Common myeloid progenitor, CD34-positive (primary cell): Measurements from ENCODE around the gene MANF.
"Not testable (repeated sequence)": the region's sequence is repeated elsewhere in the genome, so short reads cannot be mapped to it uniquely, and the experiment has no call there.

Experiments used
- CTCF ChIA-PET: fragments of 350-600 bp; sonication (Branson Sonifier 250); formaldehyde crosslinking; loops from one replicate; lab custom pipeline; 2021; ENCODE audit warnings: antibody characterized with exemption; lab: Charles Lee
- POLR2A ChIA-PET: fragments of 350-600 bp; sonication (Branson Sonifier 250); formaldehyde crosslinking; loops from one replicate; lab custom pipeline; 2021; ENCODE audit warnings: antibody characterized with exemption; lab: Charles Lee
- DNase-seq, 3 donors: peaks; one replicate each; pipeline versions ENCODE4 v3.0.0 to v3.0.0-alpha.2; 2013
- H3K27ac ChIP-seq, 2 experiments: 1 replicate in 1 of 2; 2 replicates in 1 of 2; pipeline ENCODE4 v1.7.0; 2013; ENCODE audit warnings: inconsistent platforms in 2 of 2, low read length in 2 of 2, mild to moderate bottlenecking in 2 of 2, low read depth in 1 of 2, moderate library complexity in 1 of 2; ENCODE audit not compliant: severe bottlenecking in 2 of 2, insufficient read depth in 1 of 2, poor library complexity in 1 of 2
- H3K27me3 ChIP-seq, 5 experiments: replicated peaks in 2 of 5; 1 replicate in 3 of 5; 2 replicates in 2 of 5; pipeline versions ENCODE4 v1.6.1 to v1.7.0; 2013; ENCODE audit warnings: low read length in 4 of 5, mild to moderate bottlenecking in 2 of 5, moderate library complexity in 2 of 5, inconsistent platforms in 1 of 5; ENCODE audit not compliant: insufficient read depth in 5 of 5, control insufficient read depth in 4 of 5
- H3K36me3 ChIP-seq, 4 experiments: 1 replicate in 2 of 4; 2 replicates in 2 of 4; pipeline versions ENCODE4 v1.6.1 to v1.7.0; 2013; ENCODE audit warnings: low read length in 3 of 4, control low read depth in 1 of 4, mild to moderate bottlenecking in 1 of 4; ENCODE audit not compliant: control insufficient read depth in 4 of 4, insufficient read depth in 4 of 4
- H3K4me1 ChIP-seq, 4 experiments: 1 replicate in 3 of 4; 2 replicates in 1 of 4; pipeline versions ENCODE4 v1.6.1 to v1.7.1; 2013; ENCODE audit warnings: low read length in 3 of 4, mild to moderate bottlenecking in 3 of 4, control low read depth in 1 of 4, inconsistent platforms in 1 of 4, moderate library complexity in 1 of 4; ENCODE audit not compliant: control insufficient read depth in 4 of 4, insufficient read depth in 4 of 4; ENCODE audit errors: control extremely low read depth in 1 of 4
- H3K4me3 ChIP-seq, 7 experiments: 1 replicate in 4 of 7; 2 replicates in 3 of 7; pipeline versions ENCODE4 v1.5.1 to v1.7.0; 2013; ENCODE audit warnings: mild to moderate bottlenecking in 7 of 7, low read length in 6 of 7, moderate library complexity in 6 of 7, inconsistent platforms in 2 of 7, low read depth in 2 of 7, control low read depth in 1 of 7; ENCODE audit not compliant: insufficient read depth in 4 of 7, control insufficient read depth in 1 of 7; ENCODE audit errors: extremely low read depth in 1 of 7
- H3K9me3 ChIP-seq, 5 experiments: 1 replicate in 4 of 5; 2 replicates in 1 of 5; pipeline versions ENCODE4 v1.6.1 to v1.7.1; 2013; ENCODE audit warnings: low read length in 4 of 5, mild to moderate bottlenecking in 2 of 5, inconsistent platforms in 1 of 5, low read depth in 1 of 5, moderate library complexity in 1 of 5; ENCODE audit not compliant: control insufficient read depth in 4 of 5, insufficient read depth in 2 of 5; ENCODE audit errors: control extremely low read depth in 1 of 5
- WGBS: methylation state at CpG from one replicate; pipeline ENCODE4 v1.1.5; 2013; ENCODE audit not compliant: insufficient coverage; 5-methylcytosine and 5-hydroxymethylcytosine counted together

Gene MANF

DNA sequence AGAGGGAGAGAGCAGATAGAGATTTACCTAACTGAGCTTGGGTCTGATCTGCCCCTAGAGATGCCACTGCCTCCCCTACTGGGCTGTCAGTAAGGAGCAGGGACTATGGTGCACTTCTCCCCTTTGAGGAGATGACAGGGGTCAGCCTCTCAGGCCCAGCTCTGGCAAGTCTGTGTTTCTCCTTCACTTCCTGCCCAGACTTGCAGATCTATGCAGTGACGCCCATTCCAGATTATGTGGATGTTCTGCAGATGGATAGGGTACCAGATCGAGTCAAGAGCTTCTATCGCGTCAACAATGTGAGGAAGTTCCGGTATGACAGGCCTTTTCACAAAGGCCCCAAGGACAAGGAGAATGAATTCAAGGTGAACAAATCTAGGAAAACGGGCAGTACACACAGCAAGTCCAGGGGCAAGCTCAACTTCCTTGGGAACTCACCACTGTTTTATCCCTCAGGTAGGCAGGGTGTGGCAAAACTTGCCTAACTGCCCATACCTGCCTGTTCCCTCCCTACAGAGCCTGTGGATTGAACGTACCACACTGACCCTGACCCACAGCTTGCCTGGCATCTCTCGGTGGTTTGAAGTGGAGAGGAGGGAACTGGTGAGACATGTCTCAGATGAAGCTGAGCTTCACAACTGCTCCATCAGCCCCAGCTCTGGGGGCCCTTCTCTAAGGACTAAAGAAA, 29.1 kb upstream of the MANF start:
- no peak overlapping the region for H3K27ac ChIP-seq
- ChIA-PET CTCF (interaction anchor here (1.0 to 1.6 kb wide), 5 partner anchors 11 to 739 kb away, joined by 3 to 4 read pairs (median 4); partner anchors contain the start of gene MAPKAPK3), POLR2A (no interaction called here)
- no peaks in the 10 kb centered on the region for H3K36me3 ChIP-seq
- no peak for DNase-seq
- H3K4me1 ChIP-seq = peaks cover 0 to 17% (median 14%) of the 10 kb centered on the region in 4 experiments
- no peaks in the 10 kb centered on the region for H3K9me3 ChIP-seq
- H3K27me3 ChIP-seq = no peaks in the 10 kb centered on the region
- 86% methylated on average over 8 of the region's 8 CpGs for WGBS
- H3K4me3 ChIP-seq = no peak overlapping the region

DNA sequence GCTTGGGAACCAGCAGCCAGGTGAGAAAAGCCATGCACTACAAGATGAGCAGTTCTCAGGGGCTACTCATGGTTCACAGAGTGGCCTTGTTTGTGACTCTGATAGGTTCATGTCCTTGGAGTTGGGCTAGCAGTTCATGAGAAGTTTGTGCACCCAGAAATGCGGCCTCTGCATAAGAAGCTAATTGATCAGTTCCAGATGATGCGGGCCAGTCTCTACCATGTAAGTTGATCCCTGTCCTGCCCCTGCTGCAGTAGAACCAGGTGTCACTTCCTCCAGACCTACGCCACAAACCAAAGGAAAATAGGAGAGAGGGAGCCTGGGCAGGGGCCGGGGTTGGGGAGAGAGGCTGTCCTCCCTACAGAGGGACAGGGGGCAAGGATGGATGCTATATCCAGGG, 27.2 kb upstream of the MANF start:
- H3K36me3 ChIP-seq = no peaks in the 10 kb centered on the region
- H3K27ac ChIP-seq = no peak overlapping the region
- CTCF ChIA-PET = no interaction called here
- H3K9me3 ChIP-seq = no peaks in the 10 kb centered on the region
- 66% methylated on average over 4 of the region's 4 CpGs for WGBS
- DNase-seq = no peak
- peaks cover 0 to 17% (median 14%) of the 10 kb centered on the region in 4 experiments for H3K4me1 ChIP-seq
- H3K27me3 ChIP-seq = no peaks in the 10 kb centered on the region
- H3K4me3 ChIP-seq = no peak overlapping the region
- POLR2A ChIA-PET = no interaction called here

DNA sequence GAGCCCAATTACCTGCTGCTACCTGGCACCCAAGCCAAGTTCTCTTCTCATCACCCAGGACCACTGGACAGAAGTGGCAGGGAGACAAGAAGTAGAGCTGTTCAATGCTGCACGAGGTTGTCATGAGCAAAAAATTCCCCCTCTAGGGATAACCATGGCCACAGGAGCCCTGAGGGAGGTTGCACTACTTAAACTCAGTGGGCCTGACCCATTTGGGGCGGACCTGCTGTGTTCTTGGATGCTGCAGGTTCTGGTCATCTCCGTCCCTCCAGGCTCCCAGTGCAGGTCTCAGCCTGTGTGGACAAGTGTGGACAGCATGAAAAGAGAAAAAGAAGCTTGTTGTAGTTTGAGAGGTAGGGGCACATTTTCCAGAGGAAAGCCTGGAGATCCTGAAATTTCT, 26.1 kb upstream of the MANF start:
- no peak for DNase-seq
- 100% methylated on average over 3 of the region's 3 CpGs for WGBS
- Histone ChIP-seq H3K27ac (no peak overlapping the region), H3K4me3 (no peak overlapping the region), H3K27me3 (no peaks in the 10 kb centered on the region), H3K4me1 (peaks cover 0 to 12% (median 7%) of the 10 kb centered on the region in 4 experiments), H3K36me3 (no peaks in the 10 kb centered on the region), H3K9me3 (no peaks in the 10 kb centered on the region)
- POLR2A ChIA-PET = no interaction called here
- CTCF ChIA-PET = interaction anchor here (0.9 to 1.2 kb wide), 3 partner anchors 8 to 744 kb away, joined by 3 to 4 read pairs (median 4); no protein-coding TSS in a partner anchor

DNA sequence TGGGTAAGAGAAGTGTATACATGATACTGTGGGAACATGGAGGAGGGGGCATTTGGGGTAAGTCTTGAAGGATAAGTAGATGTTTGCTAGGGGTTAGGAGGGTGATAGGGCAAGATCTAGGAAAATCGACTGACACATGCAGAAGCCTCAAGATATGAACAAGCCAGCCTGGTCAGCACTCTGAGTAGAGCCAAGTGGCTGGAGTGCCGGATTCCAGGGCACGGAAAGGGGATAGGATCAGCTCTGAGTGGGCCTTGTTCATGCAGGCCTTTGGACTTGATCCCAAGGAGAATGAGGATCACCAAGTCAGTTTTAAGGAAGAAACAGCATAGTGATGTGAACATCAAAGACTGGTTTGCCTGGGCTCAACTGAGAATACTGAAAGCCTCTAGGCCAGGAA, 24.3 kb upstream of the MANF start:
- no peak overlapping the region for H3K4me3 ChIP-seq
- no peak for DNase-seq
- CTCF ChIA-PET = interaction anchor here (1.1 kb wide), 2 partner anchors 12 to 16 kb away, joined by 3 read pairs; no protein-coding TSS in a partner anchor
- H3K4me1 ChIP-seq = no peaks in the 10 kb centered on the region
- POLR2A ChIA-PET = no interaction called here
- H3K27me3 ChIP-seq = no peaks in the 10 kb centered on the region
- no peaks in the 10 kb centered on the region for H3K36me3 ChIP-seq
- WGBS = 100% methylated on average over 3 of the region's 3 CpGs
- no peaks in the 10 kb centered on the region for H3K9me3 ChIP-seq
- H3K27ac ChIP-seq = no peak overlapping the region

DNA sequence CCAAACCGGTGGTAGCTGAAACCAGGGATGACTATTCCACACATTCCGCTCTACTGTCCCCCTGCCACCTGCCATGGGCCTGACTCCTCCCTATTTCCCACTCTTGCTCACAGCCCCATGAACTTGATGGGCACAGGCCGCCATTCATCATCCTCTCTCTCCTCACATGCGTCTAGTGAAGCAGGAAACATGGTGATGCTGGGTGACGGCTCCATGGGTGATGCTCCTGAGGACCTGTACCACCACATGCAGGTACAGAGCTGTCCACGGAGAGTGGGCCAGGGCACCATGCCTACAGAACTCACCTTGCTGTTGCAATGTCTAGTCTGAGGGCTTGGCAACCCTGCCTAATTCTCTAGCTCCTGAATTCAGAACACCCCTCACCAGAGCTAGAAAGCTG, 23.3 kb upstream of the MANF start:
- CTCF ChIA-PET = interaction anchor here (1.1 kb wide), 1 partner anchor 15 kb away, joined by 3 read pairs; no protein-coding TSS in a partner anchor
- H3K36me3 ChIP-seq = no peaks in the 10 kb centered on the region
- no peak for DNase-seq
- H3K27me3 ChIP-seq = no peaks in the 10 kb centered on the region
- H3K4me1 ChIP-seq = no peaks in the 10 kb centered on the region
- H3K27ac ChIP-seq = no peak overlapping the region
- WGBS = 100% methylated on average over 5 of the region's 6 CpGs
- H3K9me3 ChIP-seq = no peaks in the 10 kb centered on the region
- POLR2A ChIA-PET = no interaction called here
- no peak overlapping the region for H3K4me3 ChIP-seq

DNA sequence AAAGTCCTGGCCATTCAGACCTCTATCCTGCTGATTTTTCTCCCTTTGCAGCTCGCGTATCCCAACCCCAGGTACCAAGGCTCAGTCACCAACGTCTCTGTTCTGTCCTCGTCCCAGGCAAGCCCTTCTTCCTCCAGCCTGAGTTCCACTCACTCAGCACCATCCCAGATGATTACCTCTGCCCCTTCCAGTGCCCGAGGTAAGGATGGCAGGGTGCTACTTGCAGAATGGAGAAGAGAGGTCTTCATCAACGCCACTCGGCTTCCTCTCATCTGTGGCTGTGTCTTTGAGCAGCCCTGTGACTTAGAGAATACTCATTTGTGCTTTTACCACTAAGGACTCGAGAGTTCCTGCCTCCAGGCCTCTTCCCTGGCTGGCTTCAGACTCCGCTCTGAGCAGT, 22.6 kb upstream of the MANF start:
- H3K27me3 ChIP-seq = no peaks in the 10 kb centered on the region
- H3K27ac ChIP-seq = no peak overlapping the region
- no peak for DNase-seq
- ChIA-PET CTCF (no interaction called here), POLR2A (no interaction called here)
- 96% methylated on average over 8 of the region's 9 CpGs for WGBS
- no peaks in the 10 kb centered on the region for H3K36me3 ChIP-seq
- H3K9me3 ChIP-seq = no peaks in the 10 kb centered on the region
- H3K4me3 ChIP-seq = no peak overlapping the region
- no peaks in the 10 kb centered on the region for H3K4me1 ChIP-seq

DNA sequence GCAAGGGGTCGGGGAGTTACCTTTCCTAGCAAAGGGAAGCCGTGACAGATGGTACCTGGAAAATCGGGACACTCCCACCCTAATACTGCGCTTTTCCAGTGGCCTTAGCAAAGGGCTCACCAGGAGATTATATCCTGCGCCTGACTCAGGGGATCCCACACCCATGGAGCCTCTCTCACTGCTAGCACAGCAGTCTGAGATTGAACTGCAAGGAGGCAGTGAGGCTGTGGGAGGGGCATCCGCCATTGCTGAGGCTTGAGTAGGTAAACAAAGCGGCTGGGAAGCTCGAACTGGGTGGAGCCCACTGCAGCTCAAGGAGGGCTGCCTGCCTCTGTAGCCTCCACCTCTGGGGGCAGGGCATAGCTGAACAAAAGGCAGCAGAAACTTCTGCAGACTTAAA, 16.8 kb upstream of the MANF start:
- CTCF ChIA-PET = interaction anchor here (0.9 to 2.2 kb wide), 5 partner anchors 10 to 737 kb away, joined by 3 to 9 read pairs (median 3); no protein-coding TSS in a partner anchor
- H3K36me3 ChIP-seq, H3K4me3 ChIP-seq, H3K4me1 ChIP-seq, DNase-seq, H3K9me3 ChIP-seq, H3K27ac ChIP-seq, H3K27me3 ChIP-seq: not testable (repeated sequence)
- 98% methylated on average over 4 of the region's 8 CpGs for WGBS
- POLR2A ChIA-PET = interaction anchor here (0.8 kb wide), 1 partner anchor 12 kb away, joined by 3 read pairs; no protein-coding TSS in a partner anchor
